SK-N-SH (cell line): ENCODE results near the gene GPAT3. TPM values are rescaled to one million over a fixed set of nuclear protein-coding genes. Genes with fewer than 3 reads are reported as not detected.
"Not testable (repeated sequence)": the region's sequence is repeated elsewhere in the genome, so short reads cannot be mapped to it uniquely, and the experiment has no call there.

Source experiments
- CTCF ChIA-PET: fragments of 300-600, 350-600 bp; formaldehyde crosslinking; extraction: SDS; loops from one replicate; lab custom pipeline; 2021; lab: Yijun Ruan, JAX
- POLR2A ChIA-PET: fragments of 350-600 bp; sonication (Branson Sonifier 250); formaldehyde crosslinking; extraction: SDS; loops from one replicate; lab custom pipeline; 2020; ENCODE audit warnings: antibody characterized with exemption, inconsistent platforms; lab: Yijun Ruan, JAX
- DNase-seq: peaks from one replicate; pipeline ENCODE4 v3.0.0; 2012
- H2AFZ ChIP-seq: fragments of 200-600 bp; sonication (generic); 2 replicates; pipeline ENCODE4 v1.8.1; 2016; ENCODE audit warnings: antibody characterized with exemption, mild to moderate bottlenecking, low read depth
- H3F3A ChIP-seq: fragments of 200-600 bp; sonication (generic); replicated peaks from 2 replicates; pipeline ENCODE3; 2016; ENCODE audit warnings: antibody characterized with exemption, mild to moderate bottlenecking; ENCODE audit not compliant: insufficient read depth
- H3K27ac ChIP-seq, 2 experiments: fragments of 200-500 bp in 1 of 2; fragments of 200-600 bp in 1 of 2; sonication (Bioruptor generic) in 1 of 2; sonication (generic), shearing (Covaris generic) in 1 of 2; 2 replicates each; pipeline versions ENCODE4 v1.5.1 to v1.6.1; 2014 to 2016; ENCODE audit warnings: low read depth in 2 of 2, inconsistent platforms in 1 of 2, low read length in 1 of 2, mild to moderate bottlenecking in 1 of 2, mixed read lengths in 1 of 2
- H3K27me3 ChIP-seq: fragments of 200-600 bp; sonication (generic), shearing (Covaris generic); 2 replicates; pipeline ENCODE4 v1.6.1; 2016; ENCODE audit warnings: mixed run types; ENCODE audit not compliant: insufficient read depth
- H3K36me3 ChIP-seq, 2 experiments: fragments of 200-500 bp in 1 of 2; fragments of 200-600 bp in 1 of 2; sonication (Bioruptor generic) in 1 of 2; sonication (generic) in 1 of 2; replicated peaks in 1 of 2; 2 replicates each; pipeline versions ENCODE3 to v1.5.1; 2014 to 2016; ENCODE audit warnings: low read length in 1 of 2, mild to moderate bottlenecking in 1 of 2; ENCODE audit not compliant: insufficient read depth in 2 of 2, control insufficient read depth in 1 of 2
- H3K4me1 ChIP-seq, 2 experiments: fragments of 200-500 bp in 1 of 2; fragments of 200-600 bp in 1 of 2; sonication (Bioruptor generic) in 1 of 2; sonication (generic), shearing (Covaris generic) in 1 of 2; 2 replicates each; pipeline versions ENCODE4 v1.5.1 to v1.6.1; 2014 to 2016; ENCODE audit warnings: low read depth in 1 of 2, low read length in 1 of 2, mixed run types in 1 of 2; ENCODE audit not compliant: insufficient read depth in 2 of 2, control insufficient read depth in 1 of 2
- H3K4me2 ChIP-seq: fragments of 200-600 bp; sonication (generic), shearing (Covaris generic); 2 replicates; pipeline ENCODE4 v1.6.1; 2017; ENCODE audit warnings: mixed run types
- H3K4me3 ChIP-seq, 2 experiments: fragments of 200-500 bp in 1 of 2; fragments of 200-600 bp in 1 of 2; sonication (Bioruptor generic) in 1 of 2; sonication (generic), shearing (Covaris generic) in 1 of 2; 2 replicates each; pipeline versions ENCODE4 v1.5.1 to v1.8.1; 2014 to 2016; ENCODE audit warnings: low read depth in 2 of 2, inconsistent platforms in 1 of 2, low read length in 1 of 2, mild to moderate bottlenecking in 1 of 2, mixed read lengths in 1 of 2, moderate library complexity in 1 of 2
- H3K79me2 ChIP-seq: fragments of 200-600 bp; sonication (generic); 2 replicates; pipeline ENCODE4 v1.8.1; 2017; ENCODE audit warnings: mild to moderate bottlenecking; ENCODE audit not compliant: insufficient read depth
- H3K9ac ChIP-seq: fragments of 200-600 bp; sonication (generic); 2 replicates; pipeline ENCODE4 v1.6.1; 2017; ENCODE audit warnings: mixed run types
- H3K9me2 ChIP-seq: fragments of 200-600 bp; sonication (generic); 2 replicates; pipeline ENCODE4 v1.6.1; 2017; ENCODE audit warnings: mixed run types
- H3K9me3 ChIP-seq: fragments of 200-600 bp; sonication (generic); 2 replicates; pipeline ENCODE4 v1.6.1; 2017; ENCODE audit warnings: mixed run types, mild to moderate bottlenecking, moderate library complexity
- H4K20me1 ChIP-seq: fragments of 200-600 bp; sonication (generic); 2 replicates; pipeline ENCODE4 v1.6.1; 2017; ENCODE audit warnings: mild to moderate bottlenecking, mixed run types; ENCODE audit not compliant: insufficient read depth
- CTCF ChIP-seq: fragments of 200-600 bp; sonication (generic); IDR thresholded peaks from 2 replicates; pipeline ENCODE4 v1.6.1; 2017; ENCODE audit warnings: antibody characterized with exemption, mild to moderate bottlenecking, moderate library complexity
- EP300 ChIP-seq, 2 experiments: IDR thresholded peaks; 2 replicates each; pipeline versions ENCODE4 v1.4.0 to v1.6.1; 2012; ENCODE audit warnings: borderline replicate concordance in 1 of 2, low read depth in 1 of 2, low read length in 1 of 2
- EZH2phosphoT487 ChIP-seq: fragments of 200-600 bp; sonication (generic); IDR thresholded peaks from 2 replicates; pipeline ENCODE4 v1.6.1; 2017; ENCODE audit warnings: low read depth, mixed run types, mild to moderate bottlenecking, antibody characterized with exemption, moderate library complexity, borderline replicate concordance
- FOSL2 ChIP-seq: IDR thresholded peaks from 2 replicates; pipeline ENCODE4 v1.4.0; 2012; ENCODE audit warnings: low read depth, mild to moderate bottlenecking, moderate library complexity, borderline replicate concordance
- FOXJ3 ChIP-seq: sonication (generic); formaldehyde crosslinking; IDR thresholded peaks from 2 replicates; pipeline ENCODE4 v1.5.1; 2020; ENCODE audit warnings: mild to moderate bottlenecking, missing genetic modification reagents
- FOXM1 ChIP-seq: IDR thresholded peaks from 2 replicates; pipeline ENCODE4 v1.4.0; 2012; ENCODE audit warnings: low read depth, mild to moderate bottlenecking
- JUND ChIP-seq: IDR thresholded peaks from 2 replicates; pipeline ENCODE4 v1.4.0; 2012
- MAX ChIP-seq: IDR thresholded peaks from 2 replicates; pipeline ENCODE4 v1.4.0; 2012; ENCODE audit warnings: low read depth
- NFIC ChIP-seq: IDR thresholded peaks from 2 replicates; pipeline ENCODE4 v1.4.0; 2012; ENCODE audit warnings: borderline replicate concordance
- POLR2AphosphoS5 ChIP-seq: IDR thresholded peaks from 2 replicates; pipeline ENCODE4 v1.6.1; 2012; ENCODE audit warnings: low read depth, low read length
- RAD21 ChIP-seq: IDR thresholded peaks from 2 replicates; pipeline ENCODE4 v1.6.1; 2012; ENCODE audit warnings: mild to moderate bottlenecking, low read length
- RCOR1 ChIP-seq: fragments of 150-350 bp; IDR thresholded peaks from 2 replicates; pipeline ENCODE4 v1.6.1; 2017; ENCODE audit warnings: antibody characterized with exemption, low read length
- RFX5 ChIP-seq: IDR thresholded peaks from 2 replicates; pipeline ENCODE4 v1.6.1; 2012; ENCODE audit warnings: mild to moderate bottlenecking, improper control_type of control experiment, low read length
- SIN3A ChIP-seq: IDR thresholded peaks from 2 replicates; pipeline ENCODE4 v1.6.1; 2012; ENCODE audit warnings: low read depth, mild to moderate bottlenecking, low read length, moderate library complexity, borderline replicate concordance
- TAF1 ChIP-seq: IDR thresholded peaks from 2 replicates; pipeline ENCODE4 v1.6.1; 2012; ENCODE audit warnings: low read depth, mild to moderate bottlenecking, low read length, moderate library complexity, borderline replicate concordance
- TEAD4 ChIP-seq: IDR thresholded peaks from 2 replicates; pipeline ENCODE4 v1.4.0; 2012; ENCODE audit warnings: mild to moderate bottlenecking, borderline replicate concordance; ENCODE audit not compliant: insufficient read depth
- USF1 ChIP-seq: IDR thresholded peaks from 2 replicates; pipeline ENCODE4 v1.4.0; 2012; ENCODE audit warnings: low read depth, borderline replicate concordance
- WGBS: methylation state at CpG from one replicate; pipeline ENCODE4 v1.1.6; 2017; ENCODE audit warnings: low lambda C conversion rate; 5-methylcytosine and 5-hydroxymethylcytosine counted together
- polyA plus RNA-seq, 3 experiments: library from polyadenylated mRNA; depleted of rRNA; stranded (reverse); fragments of >200 nt; gene quantifications; 2 replicates each; pipeline ENCODE4 v1.2.3, GENCODE V29; 2012

Gene GPAT3
- polyA plus RNA-seq, 1 of the 3 experiments (the other 2 are of a cell fraction) = 0.02 TPM

- not testable (repeated sequence) for H3K4me3 ChIP-seq, H3F3A ChIP-seq, DNase-seq, H3K79me2 ChIP-seq, H3K36me3 ChIP-seq, H3K9me3 ChIP-seq, H3K9me2 ChIP-seq, H3K9ac ChIP-seq, H3K4me2 ChIP-seq, H3K4me1 ChIP-seq, H3K27ac ChIP-seq, H4K20me1 ChIP-seq, H2AFZ ChIP-seq
- CTCF ChIA-PET = interaction anchor here (1.6 kb wide), 1 partner anchor 13 kb away, joined by 3 read pairs; no protein-coding TSS in a partner anchor
- POLR2A ChIA-PET = interaction anchor here (0.6 kb wide), 1 partner anchor 23 kb away, joined by 3 read pairs; no protein-coding TSS in a partner anchor
- peaks cover 15% of the 10 kb centered on the region; the same call in 1 of the 2 replicates for H3K27me3 ChIP-seq
- WGBS = 67% methylated on average over 8 of the region's 8 CpGs
These were observed 39.6 kb upstream of the GPAT3 start for GRCh38 chr4:83496085-83496917.

GRCh38 chr4:83498187-83498586 is 37.7 kb upstream of the GPAT3 start:
- H3K4me3 ChIP-seq = no peak overlapping the region
- H2AFZ ChIP-seq = no peak overlapping the region
- H3K9me3 ChIP-seq = no peaks in the 10 kb centered on the region
- H3F3A ChIP-seq = no peaks in the 10 kb centered on the region
- no peaks in the 10 kb centered on the region for H3K4me1 ChIP-seq
- no peak for DNase-seq
- ChIA-PET CTCF (interaction anchor here (1.0 to 1.6 kb wide), 3 partner anchors 11 to 145 kb away, joined by 3 to 4 read pairs (median 3); partner anchors contain the start of gene ABRAXAS1), POLR2A (no interaction called here)
- no peaks in the 10 kb centered on the region for H3K9me2 ChIP-seq
- no peak overlapping the region for H3K27ac ChIP-seq
- no peak overlapping the region for H3K4me2 ChIP-seq
- H3K27me3 ChIP-seq = peaks cover 15% of the 10 kb centered on the region; the same call in 1 of the 2 replicates
- no peak for TF ChIP-seq TEAD4
- TF ChIP-seq CTCF = no peak
- TF ChIP-seq MAX = no peak
- TF ChIP-seq EZH2phosphoT487 = no peak
- no peak for TF ChIP-seq EP300 (IDR thresholded peaks at IDR 0.05; ENCODE audit: borderline replicate concordance in 1 of 2, low read depth in 1 of 2, low read length in 1 of 2)
- no peak for TF ChIP-seq TAF1
- TF ChIP-seq FOXM1 = no peak
- TF ChIP-seq NFIC = no peak
- no peak for TF ChIP-seq POLR2AphosphoS5
- TF ChIP-seq SIN3A = no peak
- no peak for TF ChIP-seq RFX5
- TF ChIP-seq RAD21 = no peak
- TF ChIP-seq FOXJ3 = no peak
- TF ChIP-seq FOSL2 = no peak
- no peak for TF ChIP-seq JUND
- TF ChIP-seq USF1 = no peak
- no peak for TF ChIP-seq RCOR1
- no peaks in the 10 kb centered on the region for H4K20me1 ChIP-seq
- 25% methylated on average over 1 of the region's 1 CpG for WGBS
- no peaks in the 10 kb centered on the region for H3K79me2 ChIP-seq
- H3K36me3 ChIP-seq = no peaks in the 10 kb centered on the region
- H3K9ac ChIP-seq = no peak overlapping the region

- H3K9me3 ChIP-seq, H4K20me1 ChIP-seq, H3K79me2 ChIP-seq, H3K9me2 ChIP-seq, H2AFZ ChIP-seq, H3K4me1 ChIP-seq, H3K36me3 ChIP-seq, H3K4me3 ChIP-seq, DNase-seq, H3K4me2 ChIP-seq, H3F3A ChIP-seq, POLR2A ChIA-PET, H3K27ac ChIP-seq, H3K9ac ChIP-seq: not testable (repeated sequence)
- peaks cover 15% of the 10 kb centered on the region; the same call in 1 of the 2 replicates for H3K27me3 ChIP-seq
- WGBS = 15% methylated on average over 3 of the region's 3 CpGs
- CTCF ChIA-PET = interaction anchor here (0.6 to 1.1 kb wide), 2 partner anchors 10 to 33 kb away, joined by 3 read pairs; no protein-coding TSS in a partner anchor
These were observed 34.2 kb upstream of the GPAT3 start for GRCh38 chr4:83501671-83502070.
